ENCODE data around the gene COQ8B.

DNA sequence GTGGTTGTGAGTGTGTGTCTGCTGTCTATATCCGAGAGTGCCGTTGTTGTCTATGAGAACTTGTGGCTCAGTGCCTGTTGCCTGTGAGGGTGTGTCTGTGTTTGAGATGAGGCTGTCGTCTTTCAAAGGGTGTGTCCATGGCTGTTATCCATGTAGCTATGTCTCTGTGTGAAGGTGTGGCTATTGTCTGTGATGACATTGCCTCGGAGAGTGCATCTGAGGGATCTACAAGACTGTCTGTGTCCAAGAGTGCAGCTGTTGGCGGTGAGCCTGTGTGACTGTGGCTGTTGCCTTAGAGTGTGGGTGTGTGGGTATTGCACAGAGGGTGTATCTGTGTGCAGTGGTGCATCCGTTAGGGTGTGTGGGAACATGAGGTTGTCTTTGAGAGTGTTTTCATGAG is 31.1 kb downstream of the COQ8B start:
- TF ChIP-seq, protein P1, sequence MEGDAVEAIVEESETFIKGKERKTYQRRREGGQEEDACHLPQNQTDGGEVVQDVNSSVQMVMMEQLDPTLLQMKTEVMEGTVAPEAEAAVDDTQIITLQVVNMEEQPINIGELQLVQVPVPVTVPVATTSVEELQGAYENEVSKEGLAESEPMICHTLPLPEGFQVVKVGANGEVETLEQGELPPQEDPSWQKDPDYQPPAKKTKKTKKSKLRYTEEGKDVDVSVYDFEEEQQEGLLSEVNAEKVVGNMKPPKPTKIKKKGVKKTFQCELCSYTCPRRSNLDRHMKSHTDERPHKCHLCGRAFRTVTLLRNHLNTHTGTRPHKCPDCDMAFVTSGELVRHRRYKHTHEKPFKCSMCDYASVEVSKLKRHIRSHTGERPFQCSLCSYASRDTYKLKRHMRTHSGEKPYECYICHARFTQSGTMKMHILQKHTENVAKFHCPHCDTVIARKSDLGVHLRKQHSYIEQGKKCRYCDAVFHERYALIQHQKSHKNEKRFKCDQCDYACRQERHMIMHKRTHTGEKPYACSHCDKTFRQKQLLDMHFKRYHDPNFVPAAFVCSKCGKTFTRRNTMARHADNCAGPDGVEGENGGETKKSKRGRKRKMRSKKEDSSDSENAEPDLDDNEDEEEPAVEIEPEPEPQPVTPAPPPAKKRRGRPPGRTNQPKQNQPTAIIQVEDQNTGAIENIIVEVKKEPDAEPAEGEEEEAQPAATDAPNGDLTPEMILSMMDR (conservative IDR thresholded peaks at IDR 0.05): no peak
- no peak for TF ChIP-seq EZH2 (IDR thresholded peaks at IDR 0.05; ENCODE audit: low read depth)
